ENCODE results near the gene MRPS34. TPM values are rescaled to one million over a fixed set of nuclear protein-coding genes. Genes with fewer than 3 reads are reported as not detected.

MRPS34 gene
- polyA plus RNA-seq, 1 experiment = 55.8 TPM

GRCh38 chr16:1786242-1787055, 13.5 kb upstream of the MRPS34 start:
- Histone ChIP-seq H3K9me3 (ENCODE audit: control insufficient read depth, insufficient read depth, low read length) (no peaks in the 10 kb centered on the region; the same call in 1 of the 2 replicates), H3K4me3 (ENCODE audit: low read depth, low read length) (no peak overlapping the region), H3K27ac (ENCODE audit: low read depth, low read length) (no peak overlapping the region), H3K27me3 (ENCODE audit: control insufficient read depth, insufficient read depth, low read length) (no peaks in the 10 kb centered on the region)
- no peak for TF ChIP-seq CTCF (IDR thresholded peaks at IDR 0.05; ENCODE audit: low read depth, low read length)
- no peak for DNase-seq (ENCODE audit: low read depth, low spot score)
- CTCF ChIA-PET = no interaction called here
- POLR2A ChIA-PET = no interaction called here

GRCh38 chr16:1785846-1786170, 12.9 kb upstream of the MRPS34 start:
- no peaks in the 10 kb centered on the region for H3K27me3 ChIP-seq (ENCODE audit: control insufficient read depth, insufficient read depth, low read length)
- DNase-seq (ENCODE audit: low read depth, low spot score) = no peak
- no peaks in the 10 kb centered on the region; the same call in 1 of the 2 replicates for H3K9me3 ChIP-seq (ENCODE audit: control insufficient read depth, insufficient read depth, low read length)
- no peak for TF ChIP-seq CTCF (IDR thresholded peaks at IDR 0.05; ENCODE audit: low read depth, low read length)
- H3K4me3 ChIP-seq (ENCODE audit: low read depth, low read length) = no peak overlapping the region
- no peak overlapping the region for H3K27ac ChIP-seq (ENCODE audit: low read depth, low read length)
- ChIA-PET CTCF (no interaction called here), POLR2A (no interaction called here)

- no peak overlapping the region for H3K27ac ChIP-seq (ENCODE audit: low read depth, low read length)
- ChIA-PET POLR2A (no interaction called here), CTCF (interaction anchor here (1.1 kb wide), 1 partner anchor 79 kb away, joined by 5 read pairs; the partner anchor contains the start of gene MAPK8IP3)
- no peaks in the 10 kb centered on the region; the same call in 1 of the 2 replicates for H3K9me3 ChIP-seq (ENCODE audit: control insufficient read depth, insufficient read depth, low read length)
- no peak for TF ChIP-seq CTCF (IDR thresholded peaks at IDR 0.05; ENCODE audit: low read depth, low read length)
- no peak for DNase-seq (ENCODE audit: low read depth, low spot score)
- H3K27me3 ChIP-seq (ENCODE audit: control insufficient read depth, insufficient read depth, low read length) = no peaks in the 10 kb centered on the region
- no peak overlapping the region for H3K4me3 ChIP-seq (ENCODE audit: low read depth, low read length)
Measured at GRCh38 chr16:1784977-1785845, 12.3 kb upstream of the MRPS34 start.

- Histone ChIP-seq H3K27ac (ENCODE audit: low read depth, low read length) (peak within 1 kb of the TSS; percentile 21), H3K27me3 (ENCODE audit: control insufficient read depth, insufficient read depth, low read length) (no peaks in the 10 kb centered on the region), H3K9me3 (ENCODE audit: control insufficient read depth, insufficient read depth, low read length) (no peaks in the 10 kb centered on the region; the same call in 1 of the 2 replicates), H3K4me3 (ENCODE audit: low read depth, low read length) (peak within 1 kb of the TSS; percentile 80)
- no peak for TF ChIP-seq CTCF (IDR thresholded peaks at IDR 0.05; ENCODE audit: low read depth, low read length)
- ChIA-PET POLR2A (interaction anchor here (0.5 to 2.8 kb wide), 13 partner anchors 9 to 372 kb away, joined by 3 to 21 read pairs (median 8); partner anchors contain the start of genes CRAMP1, EME2, FAHD1 and HAGH), CTCF (interaction anchor here (0.5 to 1.3 kb wide), 8 partner anchors 9 to 222 kb away, joined by 3 to 6 read pairs (median 3); partner anchors contain the start of genes EME2, MAPK8IP3 and MRPS34)
- DNase-seq (ENCODE audit: low read depth, low spot score) = peak; percentile 100
Measured at GRCh38 chr16:1782408-1783264, 9.7 kb upstream of the MRPS34 start, which contains the start of the genes NUBP2 and SPSB3. Gene NUBP2, plus strand, starts transcription at chr16:1782960. Its CDS starts 61 bp downstream, at chr16:1783021. Gene SPSB3, minus strand, starts transcription at chr16:1782571. Its CDS starts 1,088 bp downstream, at chr16:1781483.
